ENCODE measurements around the gene ESRRA. TPM values are rescaled to one million over a fixed set of nuclear protein-coding genes. Genes with fewer than 3 reads are reported as not detected.
A peak's percentile ranks its signal among the peaks of the same experiment; 100 is the strongest.

ESRRA gene
- total RNA-seq, 1 experiment from 2014 or later = 16.0 TPM

DNA sequence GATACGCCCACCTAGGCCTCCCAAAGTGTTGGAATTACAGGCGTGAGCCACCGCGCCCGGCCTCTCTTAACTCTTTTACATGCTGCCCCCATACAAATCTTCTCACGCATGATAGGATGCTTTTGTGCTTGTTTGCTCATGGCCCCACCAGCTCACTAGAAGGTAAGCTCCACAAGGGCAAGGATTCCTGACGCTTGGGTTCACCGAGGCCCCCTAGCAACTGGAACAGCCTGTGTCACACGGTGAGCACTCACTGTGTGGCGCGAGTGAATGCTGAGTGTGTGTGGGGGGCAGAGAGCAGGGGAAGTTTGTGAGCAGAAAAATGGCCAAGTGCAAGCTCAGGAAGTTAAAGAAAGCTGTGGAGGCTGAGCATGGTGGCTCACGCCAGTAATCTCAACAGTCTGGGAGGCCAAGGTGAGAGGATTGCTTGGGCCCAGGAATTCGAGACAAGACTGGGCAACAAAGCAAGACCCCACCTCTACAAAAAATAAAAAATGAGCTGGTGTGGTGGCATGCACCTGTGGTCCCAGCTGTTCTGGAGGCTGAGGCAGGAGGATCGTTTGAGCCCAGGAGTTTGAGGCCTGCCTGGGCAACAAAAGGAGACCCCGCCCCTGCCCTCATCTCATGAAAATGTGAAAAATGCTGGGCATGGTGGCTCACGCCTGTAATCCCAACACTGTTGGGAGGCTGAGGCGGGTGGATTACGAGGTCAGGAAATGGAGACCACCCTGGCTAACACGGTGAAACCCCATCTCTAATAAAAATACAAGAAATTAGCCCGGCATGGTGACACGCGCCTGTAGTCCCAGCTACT lies 23.2 kb upstream of the ESRRA start:
- Histone ChIP-seq H2AFZ (ENCODE audit: low read length) (no peak overlapping the region), H3K4me2 (ENCODE audit: low read depth, low read length, poor library complexity, severe bottlenecking) (no peak overlapping the region), H3K9me2 (replicated peaks; ENCODE audit: insufficient read depth, low read length) (no peaks in the 10 kb centered on the region), H3K79me2 (ENCODE audit: low read length) (peaks cover 14% of the 10 kb centered on the region), H3K27ac (ENCODE audit: low read length) (no peak overlapping the region), H4K20me1 (ENCODE audit: insufficient read depth, low read depth, low read length) (no peaks in the 10 kb centered on the region), H3K36me3 (ENCODE audit: insufficient read depth, low read length) (0 out of 2 replicates have a peak, but pooled peaks cover 5% of the 10 kb centered on the region), H3K4me3 (ENCODE audit: low read length) (no peak overlapping the region), H3K27me3 (ENCODE audit: low read length) (no peaks in the 10 kb centered on the region), H3K4me1 (ENCODE audit: low read length) (peaks cover 22% of the 10 kb centered on the region), H3K9ac (ENCODE audit: low read length) (no peak overlapping the region), H3K9me3 (ENCODE audit: low read length) (no peaks in the 10 kb centered on the region)
- DNase-seq = no peak

DNA sequence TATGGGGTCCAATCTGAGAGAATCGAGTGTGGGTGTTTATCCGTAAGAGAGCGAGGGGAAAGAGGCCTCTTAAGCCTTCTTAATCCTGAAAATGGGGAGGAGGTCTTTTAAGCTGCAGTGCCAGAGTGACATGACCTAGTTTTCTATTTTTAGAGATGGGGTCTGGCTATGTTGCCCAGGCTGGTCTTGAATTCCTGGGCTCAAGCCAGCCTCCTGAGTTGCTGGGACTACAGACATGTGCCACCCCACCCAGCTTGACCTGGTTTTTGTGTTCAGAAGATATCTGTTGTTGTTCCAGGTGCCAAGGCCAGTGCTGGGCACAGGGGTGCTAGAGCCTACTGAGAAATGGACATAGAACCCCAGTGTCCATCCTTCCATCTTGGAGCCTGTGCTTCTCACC lies 22.2 kb upstream of the ESRRA start:
- DNase-seq = no peak
- no peaks in the 10 kb centered on the region for H3K9me2 ChIP-seq (replicated peaks; ENCODE audit: insufficient read depth, low read length)
- no peaks in the 10 kb centered on the region for H3K27me3 ChIP-seq (ENCODE audit: low read length)
- no peaks in the 10 kb centered on the region for H4K20me1 ChIP-seq (ENCODE audit: insufficient read depth, low read depth, low read length)
- H3K4me2 ChIP-seq (ENCODE audit: low read depth, low read length, poor library complexity, severe bottlenecking) = peak overlapping the region; percentile 97
- H3K36me3 ChIP-seq (ENCODE audit: insufficient read depth, low read length) = 0 out of 2 replicates have a peak, but pooled peaks cover 5% of the 10 kb centered on the region
- H3K4me3 ChIP-seq (ENCODE audit: low read length) = 0 out of 2 replicates have a peak overlapping the region, but pooled peaks have one; percentile 92
- no peak overlapping the region for H3K27ac ChIP-seq (ENCODE audit: low read length)
- peaks cover 22% of the 10 kb centered on the region for H3K4me1 ChIP-seq (ENCODE audit: low read length)
- no peaks in the 10 kb centered on the region for H3K9me3 ChIP-seq (ENCODE audit: low read length)
- H2AFZ ChIP-seq (ENCODE audit: low read length) = no peak overlapping the region
- peaks cover 14% of the 10 kb centered on the region for H3K79me2 ChIP-seq (ENCODE audit: low read length)
- peak overlapping the region; percentile 82 for H3K9ac ChIP-seq (ENCODE audit: low read length)

DNA sequence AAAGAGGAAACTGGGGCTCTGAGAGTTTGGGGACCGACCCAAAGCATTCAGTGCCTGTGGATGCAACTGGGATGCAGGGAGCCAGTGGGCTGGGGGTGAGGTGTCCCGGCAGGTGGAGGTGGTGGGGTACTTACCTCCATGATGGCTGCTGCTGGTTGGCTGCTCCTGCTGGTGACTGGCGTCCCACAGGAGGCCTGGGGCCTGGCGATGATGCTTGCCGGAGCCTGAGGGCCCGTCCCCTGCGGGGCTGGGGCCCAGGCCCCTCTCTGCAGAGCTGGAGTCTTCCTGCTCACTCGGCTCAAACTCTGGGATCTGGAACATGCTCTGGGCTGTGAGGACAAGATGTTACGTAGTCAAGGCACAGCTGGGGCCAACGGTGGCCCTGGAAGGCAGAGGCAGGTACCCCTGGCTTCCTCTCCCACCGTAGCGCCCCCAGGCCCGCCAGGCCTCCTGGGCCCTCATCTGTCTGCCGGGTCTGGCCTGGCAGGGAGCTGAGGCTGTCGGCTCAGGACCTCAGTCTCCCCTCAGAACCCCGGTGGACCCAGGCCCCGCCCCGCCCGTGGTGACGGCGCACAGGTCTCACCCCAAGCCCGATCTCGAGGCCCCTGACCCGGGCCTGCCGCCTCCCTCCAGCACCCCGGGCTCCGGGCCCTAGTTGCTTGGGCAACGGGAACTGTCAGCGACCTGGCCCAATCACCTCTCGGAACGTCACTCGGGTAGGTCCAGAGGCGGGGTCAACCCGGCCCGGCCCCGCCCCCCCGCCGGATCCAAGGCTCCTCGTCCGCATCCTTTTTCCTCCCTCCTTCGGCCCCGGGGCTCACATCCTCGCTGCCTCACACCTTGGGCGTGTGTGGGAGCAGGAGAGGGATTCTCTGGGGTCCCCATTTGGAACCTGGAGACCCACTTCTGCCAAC lies 21.0 kb upstream of the ESRRA start, which contains the start of gene BAD:
Gene BAD (minus strand): TSS at position 618 of the 914 bp plus-strand sequence. CDS start 297 bp downstream, at position 321.
- Histone ChIP-seq H3K79me2 (ENCODE audit: low read length) (peaks cover 14% of the 10 kb centered on the region), H3K27ac (ENCODE audit: low read length) (peak within 1 kb of the TSS; percentile 84), H4K20me1 (ENCODE audit: insufficient read depth, low read depth, low read length) (no peaks in the 10 kb centered on the region), H3K4me1 (ENCODE audit: low read length) (peaks cover 22% of the 10 kb centered on the region), H3K9me2 (replicated peaks; ENCODE audit: insufficient read depth, low read length) (no peaks in the 10 kb centered on the region), H3K36me3 (ENCODE audit: insufficient read depth, low read length) (0 out of 2 replicates have a peak, but pooled peaks cover 5% of the 10 kb centered on the region), H3K9me3 (ENCODE audit: low read length) (no peaks in the 10 kb centered on the region), H2AFZ (ENCODE audit: low read length) (peak within 1 kb of the TSS; percentile 76), H3K4me2 (ENCODE audit: low read depth, low read length, poor library complexity, severe bottlenecking) (peak within 1 kb of the TSS; percentile 97), H3K9ac (ENCODE audit: low read length) (peak within 1 kb of the TSS; percentile 82), H3K4me3 (ENCODE audit: low read length) (peak within 1 kb of the TSS; percentile 92), H3K27me3 (ENCODE audit: low read length) (no peaks in the 10 kb centered on the region)
- peak; percentile 98 for DNase-seq

DNA sequence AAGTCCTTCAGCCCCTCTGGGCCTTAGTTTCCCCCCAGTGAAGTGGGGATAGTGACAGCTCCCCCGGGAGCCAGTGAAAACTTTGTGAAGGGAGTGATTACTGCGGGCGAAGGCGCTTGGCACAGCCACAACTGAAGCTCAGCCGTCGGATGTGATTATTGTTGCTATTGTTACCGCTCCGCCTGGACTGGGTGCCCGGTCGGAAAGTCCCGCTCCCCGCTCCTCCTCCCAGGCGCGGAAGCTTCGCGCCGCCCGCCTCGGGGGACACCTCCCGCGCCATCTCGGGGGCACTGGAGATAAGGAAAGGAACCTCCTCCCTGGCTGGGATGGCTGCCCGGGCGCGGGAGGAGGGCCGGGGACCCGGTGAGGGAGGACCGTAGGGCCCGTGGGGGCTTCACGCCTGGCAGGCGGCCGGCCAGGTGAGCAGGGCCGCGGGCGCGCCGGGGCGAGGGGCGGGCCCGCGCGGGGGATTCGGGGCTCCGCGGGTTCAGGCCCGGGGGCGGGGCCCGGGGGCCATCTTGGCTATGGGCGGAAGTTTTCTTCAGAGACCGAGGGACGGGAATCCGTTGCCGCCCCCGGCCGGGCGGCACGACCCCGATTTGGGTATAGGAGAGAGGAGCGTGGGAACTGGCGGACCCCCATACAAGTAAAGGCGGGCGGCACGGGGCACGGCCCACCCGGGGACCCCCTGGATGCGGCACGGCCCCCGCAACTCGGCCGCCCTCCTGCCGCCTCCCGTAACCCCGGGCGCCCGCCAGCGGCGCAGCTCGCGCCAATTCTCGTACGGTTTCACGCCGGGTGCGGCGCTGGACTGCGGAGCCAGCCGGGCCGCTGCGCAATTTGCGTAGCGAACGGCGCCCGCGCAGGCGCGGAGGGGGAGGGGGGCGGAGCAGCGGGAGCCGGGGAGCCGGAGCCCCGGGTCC lies 20.1 kb upstream of the ESRRA start, which contains the start of gene GPR137:
Gene GPR137 (plus strand): TSS at position 887 of the 923 bp plus-strand sequence. CDS start 677 bp downstream, outside the sequence.
- H4K20me1 ChIP-seq (ENCODE audit: insufficient read depth, low read depth, low read length) = no peaks in the 10 kb centered on the region
- peak within 1 kb of the TSS; percentile 82 for H3K9ac ChIP-seq (ENCODE audit: low read length)
- peak within 1 kb of the TSS; percentile 97 for H3K4me2 ChIP-seq (ENCODE audit: low read depth, low read length, poor library complexity, severe bottlenecking)
- no peaks in the 10 kb centered on the region for H3K9me3 ChIP-seq (ENCODE audit: low read length)
- H2AFZ ChIP-seq (ENCODE audit: low read length) = peak within 1 kb of the TSS; percentile 76
- DNase-seq = peak; percentile 95
- H3K36me3 ChIP-seq (ENCODE audit: insufficient read depth, low read length) = 0 out of 2 replicates have a peak, but pooled peaks cover 5% of the 10 kb centered on the region
- peak within 1 kb of the TSS; percentile 92 for H3K4me3 ChIP-seq (ENCODE audit: low read length)
- peaks cover 22% of the 10 kb centered on the region for H3K4me1 ChIP-seq (ENCODE audit: low read length)
- no peaks in the 10 kb centered on the region for H3K27me3 ChIP-seq (ENCODE audit: low read length)
- peak within 1 kb of the TSS; percentile 84 for H3K27ac ChIP-seq (ENCODE audit: low read length)
- H3K9me2 ChIP-seq (replicated peaks; ENCODE audit: insufficient read depth, low read length) = no peaks in the 10 kb centered on the region
- peaks cover 14% of the 10 kb centered on the region for H3K79me2 ChIP-seq (ENCODE audit: low read length)

DNA sequence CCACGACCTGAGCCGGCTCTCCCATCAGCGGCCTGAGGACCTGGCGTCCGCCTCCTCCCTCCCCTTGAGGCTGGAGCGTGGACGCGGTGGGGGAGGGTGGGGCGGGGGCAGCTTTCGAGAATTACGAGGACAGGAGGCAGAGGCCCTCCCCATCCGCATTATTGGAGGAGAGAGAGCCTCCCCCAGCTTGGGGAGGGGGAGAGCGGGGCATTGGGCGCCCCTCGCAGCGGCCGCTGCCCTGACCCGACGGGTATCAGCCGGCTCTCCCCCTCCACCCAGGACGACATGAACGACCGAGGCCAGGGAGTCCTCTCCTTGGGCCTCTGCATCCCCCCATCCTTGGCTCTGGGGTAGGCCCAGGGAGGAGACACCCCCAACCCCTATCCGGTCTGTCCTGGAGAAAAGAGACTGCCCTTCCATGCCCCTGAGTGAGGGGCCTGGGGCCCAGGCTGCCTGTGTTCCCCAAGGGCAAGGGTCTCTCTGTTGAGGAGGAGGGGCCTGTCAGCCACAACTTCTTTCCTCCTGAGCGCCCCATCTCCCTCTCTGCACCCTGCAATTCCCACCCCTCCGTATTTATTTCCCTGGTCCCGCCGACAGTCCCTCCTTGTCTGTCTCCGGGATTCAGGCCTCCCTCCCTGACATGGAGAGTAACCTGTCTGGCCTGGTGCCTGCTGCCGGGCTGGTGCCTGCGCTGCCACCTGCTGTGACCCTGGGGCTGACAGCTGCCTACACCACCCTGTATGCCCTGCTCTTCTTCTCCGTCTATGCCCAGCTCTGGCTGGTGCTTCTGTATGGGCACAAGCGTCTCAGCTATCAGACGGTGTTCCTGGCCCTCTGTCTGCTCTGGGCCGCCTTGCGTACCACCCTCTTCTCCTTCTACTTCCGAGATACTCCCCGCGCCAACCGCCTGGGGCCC lies 19.2 kb upstream of the ESRRA start:
- Histone ChIP-seq H3K79me2 (ENCODE audit: low read length) (peaks cover 14% of the 10 kb centered on the region), H3K36me3 (ENCODE audit: insufficient read depth, low read length) (0 out of 2 replicates have a peak, but pooled peaks cover 5% of the 10 kb centered on the region), H3K27ac (ENCODE audit: low read length) (0 out of 2 replicates have a peak overlapping the region, but pooled peaks have one; percentile 27), H4K20me1 (ENCODE audit: insufficient read depth, low read depth, low read length) (no peaks in the 10 kb centered on the region), H3K4me1 (ENCODE audit: low read length) (peaks cover 22% of the 10 kb centered on the region), H3K9me2 (replicated peaks; ENCODE audit: insufficient read depth, low read length) (no peaks in the 10 kb centered on the region), H3K9me3 (ENCODE audit: low read length) (no peaks in the 10 kb centered on the region), H3K4me3 (ENCODE audit: low read length) (peak overlapping the region; percentile 92), H3K9ac (ENCODE audit: low read length) (peak overlapping the region; percentile 82), H2AFZ (ENCODE audit: low read length) (0 out of 2 replicates have a peak overlapping the region, but pooled peaks have one; percentile 46), H3K27me3 (ENCODE audit: low read length) (no peaks in the 10 kb centered on the region), H3K4me2 (ENCODE audit: low read depth, low read length, poor library complexity, severe bottlenecking) (peak overlapping the region; percentile 97)
- DNase-seq = peak; percentile 72

GRCh38 chr11:64286801-64287159 lies 18.5 kb upstream of the ESRRA start:
- no peaks in the 10 kb centered on the region for H3K9me2 ChIP-seq (replicated peaks; ENCODE audit: insufficient read depth, low read length)
- H3K36me3 ChIP-seq (ENCODE audit: insufficient read depth, low read length) = 0 out of 2 replicates have a peak, but pooled peaks cover 5% of the 10 kb centered on the region
- no peak for DNase-seq
- no peak overlapping the region; the same call in 1 of the 2 replicates for H3K9ac ChIP-seq (ENCODE audit: low read length)
- peaks cover 14% of the 10 kb centered on the region for H3K79me2 ChIP-seq (ENCODE audit: low read length)
- no peaks in the 10 kb centered on the region for H4K20me1 ChIP-seq (ENCODE audit: insufficient read depth, low read depth, low read length)
- H3K4me1 ChIP-seq (ENCODE audit: low read length) = peaks cover 22% of the 10 kb centered on the region
- H3K27ac ChIP-seq (ENCODE audit: low read length) = no peak overlapping the region
- no peaks in the 10 kb centered on the region for H3K27me3 ChIP-seq (ENCODE audit: low read length)
- peak overlapping the region; percentile 97 for H3K4me2 ChIP-seq (ENCODE audit: low read depth, low read length, poor library complexity, severe bottlenecking)
- peak overlapping the region; percentile 92; the same call in 1 of the 2 replicates for H3K4me3 ChIP-seq (ENCODE audit: low read length)
- no peaks in the 10 kb centered on the region for H3K9me3 ChIP-seq (ENCODE audit: low read length)
- H2AFZ ChIP-seq (ENCODE audit: low read length) = no peak overlapping the region
